GM12873 (cell line): ENCODE measurements around the gene PNPT1.

ENCODE experiments used
- CTCF ChIP-seq: IDR thresholded peaks from 2 replicates; pipeline ENCODE4 v1.5.1; 2012; ENCODE audit warnings: low read depth, mild to moderate bottlenecking, moderate library complexity, low read length, control low read depth; ENCODE audit not compliant: insufficient read depth; ENCODE audit errors: missing control alignments

Gene PNPT1

DNA sequence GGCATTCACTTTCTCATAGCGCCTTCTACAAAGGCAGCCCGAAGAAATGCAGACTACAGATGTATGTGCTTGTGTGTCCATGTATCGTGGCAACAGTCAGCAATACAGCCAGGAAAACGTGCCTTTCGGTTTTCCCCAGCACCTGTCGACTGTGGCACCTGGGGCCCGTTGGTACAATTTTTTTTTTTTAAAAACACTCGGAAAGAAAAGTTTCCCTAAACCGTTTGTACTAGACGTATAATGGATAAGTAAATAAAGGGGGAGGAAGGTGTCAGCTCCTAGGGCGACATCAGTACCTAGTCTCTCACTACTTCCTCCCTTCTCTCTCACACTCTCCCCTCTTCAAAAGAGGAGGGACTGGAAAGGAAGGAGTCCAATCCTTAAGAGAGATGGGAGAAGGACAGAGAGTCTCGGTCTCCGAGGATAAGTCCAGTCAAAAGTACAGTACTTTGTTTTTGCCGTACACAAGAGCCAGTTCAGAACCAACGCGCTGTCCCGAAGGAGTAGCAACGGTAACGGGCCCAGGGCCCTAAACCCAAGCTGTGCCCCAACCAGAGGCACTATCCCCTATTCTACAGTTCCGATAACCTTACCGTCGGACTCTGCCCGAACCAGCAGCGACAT lies 77.0 kb downstream of the PNPT1 start:
- no peak for TF ChIP-seq CTCF

- no peak for TF ChIP-seq CTCF
Observed at GRCh38 chr2:55611997-55612396, 81.6 kb downstream of the PNPT1 start.

DNA sequence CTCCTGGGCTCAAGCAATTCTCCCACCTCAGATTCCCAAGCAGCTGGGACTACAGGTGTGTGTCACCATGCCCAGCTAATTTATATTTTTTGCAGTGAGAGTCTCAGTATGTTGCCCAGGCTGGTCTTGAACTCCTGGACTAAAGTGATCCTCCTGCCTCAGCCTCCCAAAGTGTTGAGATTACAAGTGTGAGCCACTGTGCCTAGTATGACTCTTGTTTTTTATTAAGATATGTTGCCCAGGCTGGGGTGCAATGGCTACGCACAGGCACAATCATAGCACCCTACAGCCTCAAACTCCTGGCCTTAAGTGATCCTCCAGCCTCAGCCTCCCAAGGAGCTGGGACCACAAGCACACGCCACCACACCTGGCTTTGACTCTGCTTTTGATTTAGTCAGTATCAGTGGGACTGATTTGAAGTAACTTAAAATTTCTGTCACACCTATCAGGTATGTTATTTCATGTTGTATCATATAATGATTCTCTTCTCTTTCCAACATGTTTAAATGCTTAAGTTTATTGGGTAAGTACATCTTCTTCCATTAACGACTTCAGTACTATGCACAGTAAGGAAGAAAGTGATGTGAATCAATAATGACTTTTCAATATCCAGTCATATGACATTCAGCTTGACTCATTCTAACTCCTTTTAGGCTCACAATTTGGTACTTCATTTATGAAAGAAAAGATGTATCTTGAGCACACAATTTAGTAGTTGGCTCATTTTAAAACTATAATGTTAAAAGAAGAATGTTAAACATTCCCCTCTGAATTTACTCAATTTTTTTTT lies 82.5 kb downstream of the PNPT1 start:
- no peak for TF ChIP-seq CTCF

DNA sequence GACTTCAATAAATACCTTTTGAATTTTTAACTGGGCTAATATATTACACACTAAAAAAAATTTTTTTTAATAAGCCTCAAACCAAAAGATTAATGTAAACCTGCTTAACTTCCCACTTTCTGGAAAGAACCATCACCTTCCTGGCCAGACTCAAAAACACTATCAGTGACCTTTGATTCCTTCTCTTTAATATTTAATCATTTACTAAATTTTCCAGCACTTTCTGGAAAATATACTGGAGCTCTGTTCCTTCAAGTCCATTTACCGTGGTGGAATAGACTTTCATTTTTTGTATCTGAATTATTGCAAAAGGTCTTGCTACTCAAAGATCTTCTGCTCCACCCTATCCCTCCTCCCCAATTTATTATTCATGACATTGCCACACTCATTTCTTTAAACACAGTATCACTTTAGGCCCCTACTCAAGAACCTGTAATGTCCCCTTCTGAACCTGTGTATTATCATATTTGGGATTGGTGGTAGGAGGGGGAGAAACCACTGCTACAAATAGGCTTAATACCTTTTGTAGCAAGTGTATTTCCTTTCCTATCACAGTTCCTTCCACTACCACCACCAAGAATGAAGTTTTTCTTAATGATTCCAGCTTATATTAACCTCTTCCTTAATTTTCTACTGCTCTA lies 83.6 kb downstream of the PNPT1 start:
- no peak for TF ChIP-seq CTCF

DNA sequence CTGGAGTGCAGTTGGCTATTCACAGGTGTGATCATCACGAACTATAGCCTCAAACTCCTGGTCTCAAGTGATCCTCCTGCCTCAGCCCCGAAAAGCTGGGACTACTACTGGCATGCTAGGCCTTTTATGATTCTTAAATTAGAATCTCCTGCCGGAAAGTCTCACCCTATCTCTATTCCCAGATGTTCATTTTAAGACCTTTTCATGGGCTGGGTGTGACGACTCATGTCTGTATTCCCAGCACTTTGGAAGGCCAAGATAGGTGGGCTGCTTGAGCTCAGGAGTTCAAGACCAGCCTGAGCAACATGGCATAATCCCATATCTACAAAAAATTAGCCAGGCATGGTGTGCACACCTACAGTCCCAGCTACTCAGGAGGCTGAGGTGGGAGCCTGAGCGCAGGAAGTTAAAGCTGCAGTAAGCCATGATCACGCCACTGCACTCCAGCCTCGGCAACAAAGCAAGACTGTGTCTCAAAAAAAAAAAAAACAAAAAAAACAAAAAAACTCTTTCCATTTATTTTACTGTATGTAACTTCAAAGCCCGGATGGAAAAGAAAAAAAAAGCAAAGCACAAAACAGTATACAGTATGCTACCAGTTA lies 84.3 kb downstream of the PNPT1 start:
- TF ChIP-seq CTCF = no peak

DNA sequence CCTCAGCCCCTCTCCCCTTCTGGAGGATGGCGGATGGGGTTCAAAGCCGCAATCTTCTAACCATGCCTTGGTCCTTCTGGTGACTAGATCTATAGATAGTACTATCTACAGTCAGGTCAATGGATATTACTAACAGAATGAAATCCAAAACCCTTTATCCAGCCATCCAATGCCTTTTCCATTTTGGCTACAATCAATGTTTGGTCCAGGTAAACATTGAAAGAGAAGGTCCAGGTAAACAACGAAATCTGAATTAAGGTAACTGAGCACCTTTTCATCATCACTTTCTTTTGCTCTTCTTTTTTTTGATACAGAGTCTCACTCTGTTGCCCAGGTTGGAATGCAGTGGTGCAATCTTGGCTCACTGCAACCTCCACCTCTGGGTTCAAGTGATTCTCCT lies 85.9 kb downstream of the PNPT1 start:
- TF ChIP-seq CTCF = no peak

- no peak for TF ChIP-seq CTCF
Observed at GRCh38 chr2:55604027-55604565, 89.5 kb downstream of the PNPT1 start.
